ENCODE results near the gene ARAP1.

Gene ARAP1

DNA sequence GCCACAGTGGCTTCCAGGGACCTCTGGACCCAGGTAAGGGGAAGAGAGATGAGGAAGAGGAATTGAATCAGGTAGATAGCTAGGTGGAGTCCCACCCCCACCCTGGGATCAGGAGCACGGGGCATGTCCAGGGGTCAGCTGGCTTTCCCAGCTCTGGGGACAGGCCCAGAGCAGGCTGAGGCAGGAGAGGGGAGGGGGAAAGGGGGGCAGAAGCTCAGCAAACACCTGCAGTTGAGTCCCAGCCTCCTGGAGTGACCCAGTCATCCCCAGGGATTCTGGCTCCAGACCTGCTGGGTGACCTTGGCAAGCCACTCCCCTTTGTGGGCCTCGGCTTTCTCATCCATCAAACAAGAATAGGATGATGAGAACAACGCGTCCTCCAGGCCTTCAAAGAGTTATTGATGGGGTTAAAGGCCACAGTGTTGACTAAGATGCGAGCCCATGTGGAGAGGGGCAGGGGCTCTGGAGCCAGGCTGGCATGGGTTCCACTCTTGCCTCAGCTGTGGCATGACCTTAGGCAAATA lies 25.6 kb upstream of the ARAP1 start:
- DNase-seq (ENCODE audit: low spot score), result no peak
- H3K4me3 ChIP-seq, result no peak overlapping the region
- TF ChIP-seq, protein P1, sequence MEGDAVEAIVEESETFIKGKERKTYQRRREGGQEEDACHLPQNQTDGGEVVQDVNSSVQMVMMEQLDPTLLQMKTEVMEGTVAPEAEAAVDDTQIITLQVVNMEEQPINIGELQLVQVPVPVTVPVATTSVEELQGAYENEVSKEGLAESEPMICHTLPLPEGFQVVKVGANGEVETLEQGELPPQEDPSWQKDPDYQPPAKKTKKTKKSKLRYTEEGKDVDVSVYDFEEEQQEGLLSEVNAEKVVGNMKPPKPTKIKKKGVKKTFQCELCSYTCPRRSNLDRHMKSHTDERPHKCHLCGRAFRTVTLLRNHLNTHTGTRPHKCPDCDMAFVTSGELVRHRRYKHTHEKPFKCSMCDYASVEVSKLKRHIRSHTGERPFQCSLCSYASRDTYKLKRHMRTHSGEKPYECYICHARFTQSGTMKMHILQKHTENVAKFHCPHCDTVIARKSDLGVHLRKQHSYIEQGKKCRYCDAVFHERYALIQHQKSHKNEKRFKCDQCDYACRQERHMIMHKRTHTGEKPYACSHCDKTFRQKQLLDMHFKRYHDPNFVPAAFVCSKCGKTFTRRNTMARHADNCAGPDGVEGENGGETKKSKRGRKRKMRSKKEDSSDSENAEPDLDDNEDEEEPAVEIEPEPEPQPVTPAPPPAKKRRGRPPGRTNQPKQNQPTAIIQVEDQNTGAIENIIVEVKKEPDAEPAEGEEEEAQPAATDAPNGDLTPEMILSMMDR (IDR thresholded peaks at IDR 0.05), result no peak
- H3K27ac ChIP-seq, result no peak overlapping the region

DNA sequence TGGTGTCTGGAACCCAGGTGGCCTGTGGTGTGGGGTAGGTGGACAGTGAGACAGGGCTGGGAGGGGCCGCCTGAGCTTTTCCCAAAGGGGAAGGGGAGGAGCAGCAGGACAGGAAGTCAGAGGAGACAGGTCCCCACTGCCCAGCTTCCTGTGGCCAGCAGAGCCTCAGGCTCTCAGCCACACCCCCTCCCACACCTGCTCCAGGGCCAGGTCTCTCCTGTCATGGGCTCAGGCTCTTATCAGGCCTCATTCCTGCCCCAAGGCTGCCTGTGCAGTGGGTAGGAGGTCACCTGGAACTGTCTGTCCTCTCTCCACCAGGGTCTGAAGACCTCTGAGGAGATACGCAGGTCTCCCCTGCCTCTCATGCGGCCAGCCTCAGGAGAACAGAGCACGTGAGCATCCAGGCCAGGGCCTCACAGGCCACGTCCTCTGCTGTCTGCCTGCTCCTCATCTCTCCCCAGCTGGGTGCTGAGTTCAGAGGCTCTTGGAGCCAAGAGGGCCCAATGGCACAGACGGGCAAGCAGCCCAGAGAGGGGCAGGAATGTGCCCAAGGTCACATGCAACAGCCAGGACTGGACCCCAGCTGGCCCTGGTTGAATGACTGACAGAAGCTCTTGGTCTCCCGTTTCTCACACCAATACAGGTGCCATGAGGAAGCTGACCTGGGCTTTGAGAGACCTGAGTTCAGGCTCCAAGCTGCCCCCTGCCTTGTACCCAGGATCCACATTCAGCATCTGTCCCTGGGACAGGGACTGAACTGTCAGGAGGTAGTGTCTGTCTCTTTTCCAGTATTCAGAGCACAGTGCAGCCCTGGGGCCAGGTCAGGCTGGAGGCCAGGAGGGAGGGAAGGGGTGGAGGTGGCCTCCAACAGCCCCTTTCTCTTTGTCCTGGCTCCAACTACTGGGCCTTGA lies 24.9 kb upstream of the ARAP1 start:
- no peak for DNase-seq (ENCODE audit: low spot score)
- TF ChIP-seq, protein P1 (IDR thresholded peaks at IDR 0.05), result no peak
- Histone ChIP-seq H3K27ac (no peak overlapping the region), H3K4me3 (no peak overlapping the region)

DNA sequence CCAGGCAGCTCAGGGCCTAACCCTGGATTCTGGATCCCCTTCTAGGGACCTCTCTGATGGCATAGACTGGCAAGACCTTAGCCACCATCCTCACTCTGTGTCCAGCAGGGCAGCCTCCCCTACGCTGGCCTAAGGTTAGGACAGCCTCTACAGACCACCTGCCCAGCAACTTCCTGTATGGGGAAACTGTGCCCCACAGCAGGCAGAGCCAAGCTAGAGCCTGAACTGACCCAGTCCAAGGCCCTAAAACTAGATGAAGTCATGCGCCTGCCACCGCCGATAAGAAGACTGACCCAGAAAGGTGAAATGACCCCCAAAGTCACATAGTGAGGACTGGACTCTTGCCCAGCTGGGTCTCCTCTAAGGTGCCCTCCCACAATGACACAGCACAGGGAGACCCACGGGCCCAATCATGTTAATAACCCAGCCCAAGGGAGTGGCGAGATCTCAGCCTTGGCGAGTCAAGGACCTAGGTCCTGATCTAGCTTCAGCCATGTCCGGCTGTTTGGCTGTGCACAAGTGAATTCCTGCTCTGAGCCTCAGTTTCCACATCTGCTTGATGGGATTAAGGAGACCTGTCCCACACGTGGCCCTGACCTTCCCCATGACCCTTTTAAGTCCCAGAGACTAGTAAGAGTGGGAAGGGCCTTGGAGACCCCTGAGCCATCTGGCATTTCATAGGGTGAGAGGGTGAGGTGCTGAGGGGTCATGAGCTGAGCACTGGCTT lies 24.1 kb upstream of the ARAP1 start:
- H3K4me3 ChIP-seq, result no peak overlapping the region
- H3K27ac ChIP-seq, result no peak overlapping the region
- no peak for DNase-seq (ENCODE audit: low spot score)
- TF ChIP-seq, protein P1 (IDR thresholded peaks at IDR 0.05), result no peak

DNA sequence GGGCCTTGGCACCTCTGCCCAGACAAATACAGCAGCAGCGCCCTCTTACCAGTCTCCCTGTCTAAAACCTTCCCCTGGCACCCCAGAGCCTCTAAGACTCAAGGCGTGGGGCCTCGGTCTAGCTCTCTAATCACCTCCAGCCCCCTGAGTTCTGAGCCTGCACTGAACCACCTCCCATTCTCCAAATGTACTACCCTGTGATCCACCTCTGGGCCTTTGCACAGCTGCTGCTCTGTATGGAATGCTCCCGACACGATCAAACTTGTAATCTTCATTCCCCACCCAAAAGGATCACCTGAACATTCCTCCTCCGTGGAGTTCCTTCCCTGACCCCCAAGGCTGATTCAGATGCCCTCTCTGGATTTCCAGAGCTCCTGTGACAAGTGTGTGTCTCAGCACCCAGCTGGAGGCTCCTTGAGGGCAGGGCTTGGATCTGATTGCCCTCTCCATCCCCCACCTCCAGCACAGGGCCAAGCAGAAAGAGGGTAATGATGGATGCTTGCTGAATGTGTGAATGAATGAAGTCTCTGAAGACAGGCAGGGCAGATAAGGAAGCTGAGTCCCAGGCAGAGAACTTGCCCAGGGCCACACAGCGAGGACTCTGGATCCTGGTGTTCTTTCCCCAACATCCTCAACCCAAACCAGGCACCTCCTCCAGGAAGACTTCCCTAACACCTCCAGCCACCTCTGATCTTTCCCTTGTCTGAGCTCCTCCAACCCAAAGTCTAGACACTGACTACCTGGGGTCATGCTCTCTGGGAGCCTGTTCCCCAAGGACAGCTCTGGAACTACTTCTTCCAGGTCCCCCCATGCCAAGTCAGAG lies 23.3 kb upstream of the ARAP1 start:
- Histone ChIP-seq H3K27ac (no peak overlapping the region), H3K4me3 (no peak overlapping the region)
- TF ChIP-seq, protein P1 (IDR thresholded peaks at IDR 0.05), result no peak
- DNase-seq (ENCODE audit: low spot score), result no peak

DNA sequence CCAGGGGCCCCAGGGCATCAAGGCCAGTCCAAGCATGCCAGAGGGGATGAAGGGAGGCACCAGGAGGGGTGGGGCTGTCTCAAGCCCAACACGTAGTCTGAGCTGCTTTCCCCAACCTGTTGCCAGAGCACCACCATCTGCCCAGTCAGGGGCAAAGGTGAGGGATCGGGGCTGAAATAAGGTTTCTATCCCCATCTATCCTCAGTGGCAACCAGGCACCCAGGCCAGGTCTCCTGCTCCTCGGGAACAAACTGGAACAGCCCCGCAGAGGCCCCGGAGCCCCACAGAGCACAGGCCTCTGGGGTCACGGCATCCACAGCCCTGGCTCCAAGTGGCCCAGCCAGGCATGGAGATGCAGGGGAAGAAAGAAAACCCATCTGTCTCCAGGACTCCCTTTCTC lies 22.3 kb upstream of the ARAP1 start:
- Histone ChIP-seq H3K27ac (no peak overlapping the region), H3K4me3 (no peak overlapping the region)
- no peak for DNase-seq (ENCODE audit: low spot score)
- TF ChIP-seq, protein P1 (IDR thresholded peaks at IDR 0.05), result no peak

DNA sequence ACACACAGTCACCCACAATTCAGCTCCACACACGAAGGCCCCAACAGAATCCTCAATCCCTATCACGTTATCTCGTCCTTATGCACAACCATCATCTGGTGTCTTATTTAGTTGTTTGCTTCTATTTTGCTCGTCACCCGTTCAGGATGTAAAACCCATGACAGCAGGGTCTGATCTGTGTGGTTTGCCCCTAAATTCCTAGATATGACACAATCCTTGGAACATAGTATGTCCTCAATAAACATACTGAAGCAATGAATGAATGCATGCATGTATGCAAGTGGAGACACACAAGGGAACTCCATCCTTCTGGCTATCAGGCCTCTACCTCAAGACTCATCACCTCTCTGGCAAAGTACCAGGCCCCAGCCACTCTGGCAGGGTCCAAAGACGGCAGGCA lies 21.5 kb upstream of the ARAP1 start:
- H3K4me3 ChIP-seq, result no peak overlapping the region
- TF ChIP-seq, protein P1 (IDR thresholded peaks at IDR 0.05), result no peak
- DNase-seq (ENCODE audit: low spot score), result no peak
- H3K27ac ChIP-seq, result no peak overlapping the region
